ENCODE measurements around the gene TMEM240.
"Not testable (repeated sequence)": the region's sequence is repeated elsewhere in the genome, so short reads cannot be mapped to it uniquely, and the experiment has no call there.

Gene TMEM240

DNA sequence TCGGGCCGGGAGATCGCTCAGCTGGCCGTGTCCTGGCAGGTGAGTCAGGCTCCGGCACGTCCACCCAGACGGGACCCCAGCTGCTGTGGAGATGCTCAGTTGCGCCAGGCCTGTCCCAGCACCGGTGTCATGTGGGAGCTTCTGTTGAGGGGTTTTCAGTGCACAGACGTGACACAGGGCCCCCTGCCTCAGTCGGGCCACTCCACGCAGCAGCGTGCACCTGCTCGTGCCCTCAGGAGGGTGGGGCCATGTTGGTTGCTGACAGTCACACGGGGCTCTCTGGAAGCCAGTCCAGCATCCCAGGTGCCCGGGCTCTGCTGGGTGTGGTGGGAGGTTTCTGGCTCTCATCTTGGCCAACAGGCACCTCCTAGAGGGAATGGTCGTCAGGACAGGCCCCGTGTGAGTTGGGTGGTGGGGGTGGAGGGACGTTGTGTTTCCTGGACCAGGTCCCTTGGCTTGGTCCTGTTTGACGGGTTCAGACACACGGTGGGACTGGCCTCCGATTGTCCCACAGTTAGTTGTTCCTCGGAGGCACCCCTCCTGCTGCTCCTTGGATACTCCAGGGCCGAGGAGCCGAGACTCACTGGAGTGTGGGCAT, 49.7 kb downstream of the TMEM240 start:
- no peak for DNase-seq

DNA sequence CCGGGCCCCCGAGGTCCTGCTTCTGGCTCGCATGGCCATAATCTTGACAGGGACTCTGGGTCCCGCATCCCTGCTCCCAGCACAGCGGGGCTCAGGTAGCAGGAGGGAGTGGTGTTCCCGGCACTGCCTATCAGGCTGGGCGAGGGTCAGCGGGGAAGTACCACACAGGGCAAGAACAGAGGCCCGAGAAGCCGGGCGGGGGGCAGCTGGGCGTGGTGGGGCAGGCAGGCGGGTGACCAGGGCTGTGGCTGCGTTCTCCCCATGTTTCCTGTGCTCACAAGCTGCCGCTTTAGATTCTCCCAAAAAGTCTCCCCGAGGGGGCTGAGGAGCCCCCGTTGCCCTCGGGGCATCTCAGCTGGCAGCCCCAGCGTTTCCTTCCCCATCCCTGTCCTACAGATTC, 50.6 kb downstream of the TMEM240 start:
- no peak for DNase-seq

DNA sequence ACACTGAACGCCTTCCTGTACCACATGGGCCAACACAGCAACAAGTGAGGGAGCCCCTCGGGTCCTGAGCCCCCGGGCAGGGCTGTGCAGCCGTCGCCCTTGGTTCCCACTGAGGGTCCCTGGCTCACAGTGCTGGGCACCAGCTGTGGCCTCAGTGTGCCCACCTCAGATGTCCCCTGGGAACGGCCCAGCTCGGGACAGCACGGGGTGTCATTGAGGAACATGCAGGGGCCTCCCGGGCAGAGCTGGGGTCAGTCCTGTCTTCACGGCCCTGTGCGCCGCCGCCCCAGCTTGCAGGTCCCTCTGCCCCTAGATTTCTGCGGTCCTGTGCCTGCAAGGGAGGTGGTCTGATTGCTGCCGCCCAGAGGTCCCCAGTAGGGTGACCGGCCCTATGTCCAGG, 51.2 kb downstream of the TMEM240 start:
- DNase-seq, result no peak

DNA sequence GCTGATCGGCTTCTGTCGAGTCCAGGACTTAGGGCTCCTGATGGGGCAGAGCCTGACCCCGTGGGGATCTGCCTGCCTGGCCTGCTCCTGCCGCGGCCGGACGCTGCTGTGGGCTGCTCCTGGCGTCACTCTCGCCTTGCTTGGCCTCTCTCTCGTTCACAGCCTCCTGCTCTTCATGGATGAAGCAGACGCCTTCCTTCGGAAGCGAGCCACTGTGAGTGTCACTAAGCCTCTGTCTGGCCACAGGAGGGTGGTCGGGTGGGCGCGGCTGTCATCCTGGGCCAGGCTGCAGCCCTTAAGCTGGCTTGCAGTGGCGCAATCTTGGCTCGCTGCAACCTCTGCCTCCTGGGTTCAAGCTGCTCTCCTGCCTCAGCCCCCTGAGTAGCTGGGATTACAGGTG, 52.7 kb downstream of the TMEM240 start:
- no peak for DNase-seq

DNA sequence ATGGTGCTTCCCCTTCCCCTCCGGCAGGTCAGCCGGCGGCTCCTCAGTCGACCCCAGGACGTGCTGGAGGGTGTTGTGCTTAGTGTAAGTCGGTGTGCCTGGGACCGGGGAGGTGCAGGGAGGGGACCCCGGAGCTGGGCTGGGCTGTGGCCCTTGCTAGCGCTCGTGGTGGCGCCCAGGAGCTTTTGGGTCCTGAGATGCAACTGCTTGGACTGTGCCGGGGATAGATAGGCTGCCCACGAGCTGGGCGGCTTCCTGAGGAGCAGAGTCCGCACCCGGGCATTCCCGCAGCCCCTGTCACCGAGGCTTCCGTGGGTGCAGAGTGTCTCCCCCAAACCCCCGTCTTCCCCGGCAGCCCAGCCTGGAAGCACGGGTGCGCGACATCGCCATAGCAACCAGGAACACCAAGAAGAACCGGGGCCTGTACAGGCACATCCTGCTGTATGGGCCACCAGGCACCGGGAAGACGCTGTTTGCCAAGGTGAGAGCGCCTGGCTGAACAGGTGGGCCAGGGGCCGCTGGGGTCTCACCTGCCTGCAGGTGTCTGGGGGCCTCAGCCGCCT, 54.6 kb downstream of the TMEM240 start:
- not testable (repeated sequence) for DNase-seq

DNA sequence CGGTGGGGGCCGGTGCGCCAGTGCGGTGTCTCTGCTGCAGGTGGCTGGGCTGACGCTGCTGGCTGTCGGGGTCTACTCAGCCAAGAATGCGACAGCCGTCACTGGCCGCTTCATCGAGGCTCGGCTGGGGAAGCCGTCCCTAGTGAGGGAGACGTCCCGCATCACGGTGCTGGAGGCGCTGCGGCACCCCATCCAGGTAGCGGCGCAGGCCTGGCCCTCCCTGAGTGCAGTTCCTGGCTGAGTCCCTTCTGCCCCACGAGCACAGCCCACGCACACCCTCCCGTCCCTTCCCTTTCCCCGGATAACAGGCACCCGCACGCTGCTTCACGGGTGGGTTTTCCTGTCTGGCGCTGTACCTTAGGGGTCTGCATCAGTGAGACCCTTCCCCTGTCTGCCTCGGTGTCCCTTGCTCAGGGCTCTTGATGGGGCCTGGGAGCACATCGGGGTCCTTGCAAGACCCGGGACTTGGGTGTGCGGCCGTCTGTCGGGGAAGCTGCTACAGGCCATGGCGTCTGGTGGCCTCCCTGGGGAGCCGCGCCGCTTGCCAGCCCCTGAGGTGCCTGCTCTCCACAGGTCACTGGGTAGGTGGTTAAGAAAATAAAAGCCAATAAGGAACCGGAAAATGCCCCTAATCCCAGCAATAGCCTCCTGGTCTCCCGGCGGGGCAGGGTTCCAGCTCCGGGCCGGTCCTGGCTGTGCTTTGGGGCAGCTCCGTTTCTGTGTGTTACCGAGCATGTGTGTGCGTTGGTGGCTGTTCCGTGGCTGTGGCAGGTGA, 55.3 kb downstream of the TMEM240 start:
- not testable (repeated sequence) for DNase-seq

Measured in GDM1 (cell line).